GM21367 (cell line): Measurements from ENCODE around the gene SFMBT2.

Source experiments
- ATAC-seq: cut with Tn5 transposase; IDR thresholded peaks from one replicate; pipeline ENCODE4 v1.9.1; 2021; ENCODE audit not compliant: unreplicated experiment

The SFMBT2 gene

DNA sequence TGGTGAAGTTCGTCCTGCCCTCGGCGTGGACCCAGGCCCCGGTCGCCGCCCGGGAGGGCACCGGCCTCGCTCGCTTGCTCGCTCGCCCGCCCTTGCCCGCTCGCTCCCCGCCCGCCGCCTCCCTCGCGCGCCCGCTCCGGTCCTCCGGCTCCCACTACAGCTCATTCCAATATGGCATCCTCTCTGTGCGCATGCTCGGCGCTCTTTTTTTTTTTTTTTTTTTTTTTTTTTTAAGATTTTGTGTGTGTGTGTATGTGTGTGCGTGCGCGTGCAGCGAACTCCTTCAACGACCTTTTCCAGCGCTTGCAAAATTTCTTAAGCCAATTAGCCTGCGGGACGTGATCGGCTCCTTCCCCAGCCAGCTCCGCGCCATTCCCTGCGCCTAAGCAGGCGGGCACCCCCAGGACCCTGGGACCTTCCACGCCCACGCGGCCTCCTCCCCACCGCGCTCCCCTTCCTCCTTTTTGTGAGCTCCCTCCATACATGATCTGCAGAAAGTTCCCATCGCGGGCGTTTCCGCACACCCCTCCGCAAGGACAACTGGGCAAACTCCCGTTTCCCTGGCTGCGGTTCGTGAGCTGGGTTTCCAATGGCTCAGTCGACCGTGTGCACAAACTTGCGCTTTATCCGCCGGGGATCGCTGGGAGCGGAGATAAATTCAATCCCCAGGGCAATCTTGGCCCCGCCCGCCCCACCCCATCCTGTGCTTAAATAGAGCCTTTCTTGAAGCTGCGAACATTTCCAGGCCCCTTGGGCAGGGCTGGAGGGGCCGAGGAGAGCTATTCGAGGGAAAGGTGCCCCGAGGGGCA lies at the start of gene SFMBT2:
SFMBT2 (minus strand) TSS at position 173 of the 809 bp plus-strand sequence. CDS start 29,136 bp downstream, outside the sequence.
- peak; percentile 38 for ATAC-seq

DNA sequence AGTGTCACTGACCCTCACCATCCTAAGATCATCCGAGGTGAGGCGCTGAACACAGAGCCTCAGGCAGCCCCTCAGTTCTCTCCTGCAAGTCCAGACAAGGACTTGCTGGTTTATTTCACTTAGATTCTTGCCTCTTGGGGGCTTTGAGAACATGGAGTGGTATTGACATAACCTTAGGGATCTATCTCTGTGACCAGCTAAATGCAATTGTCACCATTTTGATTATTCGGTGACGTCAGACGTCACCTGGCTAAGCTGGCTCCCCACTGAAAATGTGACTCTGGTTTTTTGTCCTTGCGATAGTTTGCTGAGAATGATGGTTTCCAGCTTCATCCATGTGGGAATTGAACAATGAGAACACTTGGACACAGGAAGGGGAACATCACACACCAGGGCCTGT lies 49.2 kb upstream of the SFMBT2 start:
- ATAC-seq, result no peak

DNA sequence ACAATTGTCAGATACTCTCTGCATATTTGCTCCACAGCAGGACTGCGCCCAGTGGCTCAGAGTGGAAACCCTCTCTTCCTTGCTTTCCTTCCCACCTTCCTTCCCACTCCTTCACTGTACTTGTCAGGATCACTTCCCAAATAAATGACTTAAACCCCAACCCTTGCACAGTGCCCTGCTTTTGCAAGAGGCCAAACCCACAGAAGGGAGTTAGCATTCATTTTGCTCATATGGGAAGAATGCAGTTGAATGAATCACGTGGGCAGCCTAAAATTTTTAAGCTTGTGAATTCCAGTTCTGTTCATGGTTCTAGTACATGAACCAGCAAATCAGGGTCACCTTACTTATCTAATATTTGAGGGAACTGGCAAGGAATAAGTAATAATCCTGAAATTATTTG lies 47.7 kb upstream of the SFMBT2 start:
- ATAC-seq, result no peak

- peak; percentile 78 for ATAC-seq
Observed at GRCh38 chr10:7457478-7458316, 46.9 kb upstream of the SFMBT2 start.

GRCh38 chr10:7449063-7449695 lies 38.3 kb upstream of the SFMBT2 start:
- ATAC-seq, result no peak

GRCh38 chr10:7445474-7446185 lies 34.8 kb upstream of the SFMBT2 start:
- ATAC-seq, result peak; percentile 71

GRCh38 chr10:7444551-7445121 lies 33.8 kb upstream of the SFMBT2 start:
- no peak for ATAC-seq

- ATAC-seq, result no peak
Observed at GRCh38 chr10:7443036-7443435, 32.2 kb upstream of the SFMBT2 start.

DNA sequence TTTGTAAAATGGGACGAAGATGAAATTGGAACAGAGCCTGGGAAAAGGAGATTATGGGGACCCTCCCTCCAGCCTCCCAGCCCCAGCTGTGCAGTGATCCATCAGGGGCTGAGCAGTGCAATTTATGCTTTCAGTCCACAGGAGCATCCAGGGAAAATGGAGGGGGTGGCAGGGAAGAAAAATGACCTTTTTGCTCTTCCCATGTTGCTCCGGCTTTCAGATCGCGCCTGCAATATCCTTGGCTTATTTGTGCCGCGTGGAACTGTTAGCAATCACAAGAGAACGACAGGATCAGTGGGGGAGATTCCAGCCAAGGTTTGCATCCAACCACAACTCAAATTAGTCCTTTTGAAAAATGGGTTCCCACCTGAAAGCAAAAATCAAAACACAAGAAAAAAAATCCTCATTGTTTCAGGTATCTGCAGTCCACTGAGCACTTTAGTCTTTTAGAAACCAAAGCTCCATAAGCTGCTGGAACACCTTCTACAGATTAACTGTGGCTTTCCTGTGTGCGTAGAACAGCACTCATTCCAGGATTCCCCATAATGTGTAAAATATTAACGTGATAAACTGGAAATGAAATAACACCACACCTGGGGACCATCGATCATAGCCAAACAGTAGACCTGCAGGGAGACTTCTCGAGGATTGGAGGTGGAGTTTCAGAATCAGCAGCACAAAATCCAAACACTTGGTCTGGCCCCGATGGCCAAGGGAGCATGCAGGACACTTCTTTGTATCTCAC lies 30.7 kb upstream of the SFMBT2 start:
- ATAC-seq, result no peak

GRCh38 chr10:7439696-7440095 lies 28.9 kb upstream of the SFMBT2 start:
- no peak for ATAC-seq

DNA sequence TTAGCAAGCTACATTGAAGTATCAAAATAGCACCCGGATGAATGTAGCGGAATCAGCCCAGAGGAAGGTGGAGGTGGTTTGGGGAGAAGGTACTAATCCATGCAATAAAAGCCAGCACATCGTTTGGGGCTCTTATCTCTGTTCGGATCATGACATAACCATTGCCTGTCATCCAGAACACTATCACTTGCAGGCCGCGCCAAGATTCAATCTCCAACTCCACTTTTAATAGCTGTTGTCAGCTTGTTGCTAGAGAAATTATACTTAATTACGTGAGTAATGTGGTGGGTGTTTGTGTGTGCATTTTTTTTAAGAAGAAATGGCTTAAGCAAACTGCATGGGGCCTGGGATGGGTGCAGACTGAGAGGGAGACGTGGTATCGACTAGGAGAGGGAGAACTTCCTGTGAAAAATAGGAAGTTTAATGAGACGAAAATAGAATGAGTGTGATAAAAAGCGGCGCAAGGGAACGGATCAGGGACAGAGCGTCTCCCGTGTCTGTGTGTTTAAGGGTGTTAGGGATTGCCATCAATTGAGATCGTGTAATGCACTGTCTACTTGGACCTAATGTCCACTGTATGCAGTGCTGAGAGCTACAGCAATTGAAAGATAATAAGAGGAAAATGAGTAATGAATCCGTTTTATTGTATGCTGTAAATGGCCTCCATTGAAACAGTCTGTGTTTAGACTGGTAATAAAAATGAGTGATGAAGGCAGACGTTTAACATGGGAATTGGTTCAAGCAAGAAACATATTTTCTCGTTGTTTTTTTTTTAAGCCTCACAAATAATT lies 27.6 kb upstream of the SFMBT2 start:
- ATAC-seq, result no peak

GRCh38 chr10:7436490-7437100 lies 25.8 kb upstream of the SFMBT2 start:
- no peak for ATAC-seq

DNA sequence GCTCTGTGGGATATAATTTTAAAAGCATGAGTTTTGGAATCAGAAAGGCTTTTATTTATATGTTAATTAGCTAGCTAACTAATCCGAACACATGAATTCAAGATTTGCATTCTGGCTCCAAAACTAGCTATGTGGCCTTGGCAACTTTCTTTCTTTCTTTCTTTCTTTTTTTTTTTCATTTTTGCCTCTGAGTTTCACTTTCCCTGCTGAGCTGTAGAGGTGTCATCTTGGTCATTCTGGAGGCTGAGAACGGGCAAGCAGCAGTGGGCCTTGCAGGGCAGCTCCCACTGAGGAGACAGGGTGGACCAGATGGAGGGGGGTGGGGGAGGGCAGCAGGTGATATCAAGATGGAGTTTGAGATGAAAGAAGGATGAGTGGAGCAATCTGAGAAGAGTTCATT lies 24.8 kb upstream of the SFMBT2 start:
- ATAC-seq, result no peak

GRCh38 chr10:7434378-7434777 lies 23.5 kb upstream of the SFMBT2 start:
- no peak for ATAC-seq

GRCh38 chr10:7433861-7434260 lies 23.0 kb upstream of the SFMBT2 start:
- no peak for ATAC-seq

GRCh38 chr10:7432884-7433726 lies 22.3 kb upstream of the SFMBT2 start:
- no peak for ATAC-seq

GRCh38 chr10:7428673-7429350 lies 18.0 kb upstream of the SFMBT2 start:
- ATAC-seq, result no peak
